Heart left ventricle (tissue), 16 donors: ENCODE measurements around the gene ESRP2. TPM values are rescaled to one million over a fixed set of nuclear protein-coding genes. Genes with fewer than 3 reads are reported as not detected.

ENCODE experiments used
- ATAC-seq, 4 donors: fragments of 200-7000 bp; cut with Tn5 transposase; one replicate each; pipeline ENCODE4 v1.9.1; 2020 to 2022; ENCODE audit warnings: moderate library complexity in 4 of 4, mild to moderate bottlenecking in 3 of 4, moderate number of reproducible peaks in 1 of 4
- DNase-seq, 5 donors: peaks; one replicate each; pipeline ENCODE4 v3.0.0-alpha.2; 2020
- H3K27ac ChIP-seq, 12 donors: fragments of 200-600 bp; sonication (generic) in 4 of 12; one replicate each; pipeline versions ENCODE4 v1.5.0 to v1.8.0; 2016 to 2022; ENCODE audit warnings: mild to moderate bottlenecking in 2 of 12
- H3K27me3 ChIP-seq, 9 donors: fragments of 200-600 bp; sonication (generic) in 2 of 9; one replicate each; pipeline versions ENCODE4 v1.5.1 to v1.8.0; 2016 to 2022; ENCODE audit warnings: mild to moderate bottlenecking in 3 of 9
- H3K36me3 ChIP-seq, 9 donors: fragments of 200-600 bp; sonication (generic) in 2 of 9; one replicate each; pipeline versions ENCODE4 v1.5.0 to v1.8.0; 2018 to 2022; ENCODE audit warnings: mild to moderate bottlenecking in 2 of 9
- H3K4me1 ChIP-seq, 12 donors: fragments of 200-600 bp; sonication (generic) in 4 of 12; one replicate each; pipeline versions ENCODE4 v1.5.0 to v1.8.0; 2016 to 2022; ENCODE audit warnings: mild to moderate bottlenecking in 3 of 12
- H3K4me3 ChIP-seq, 12 donors: fragments of 200-600 bp; sonication (generic) in 4 of 12; one replicate each; pipeline versions ENCODE4 v1.5.0 to v1.8.0; 2017 to 2022; ENCODE audit warnings: mild to moderate bottlenecking in 9 of 12, moderate library complexity in 4 of 12
- H3K9me3 ChIP-seq, 12 donors: fragments of 200-600 bp; sonication (generic) in 4 of 12; one replicate each; pipeline versions ENCODE4 v1.5.0 to v1.8.0; 2016 to 2022; ENCODE audit warnings: mild to moderate bottlenecking in 1 of 12
- POLR2A ChIP-seq, 2 donors: fragments of 450-650 bp; IDR thresholded peaks; one replicate each; pipeline ENCODE4 v1.6.1; 2017; ENCODE audit warnings: antibody characterized with exemption in 2 of 2, mild to moderate bottlenecking in 2 of 2, moderate library complexity in 2 of 2
- WGBS, 4 donors: extraction: QIAGEN DNeasy Blood & Tissue Kit in 2 of 4; methylation state at CpG; one replicate each; pipeline versions ENCODE4 v1.1.5 to v1.1.7; 2013 to 2018; 5-methylcytosine and 5-hydroxymethylcytosine counted together
- intact Hi-C, 10 donors: fragments of 100-400 bp; cut with DNase I; formaldehyde crosslinking; loops; one replicate each; pipeline versions ENCODE4 v1.11.1 to v1.14.2; 2022
- polyA plus RNA-seq, 2 donors: library from polyadenylated mRNA; stranded (reverse); fragments of 200-250 nt; gene quantifications; one replicate each; pipeline ENCODE4 v1.2.3, GENCODE V29; 2013
- total RNA-seq, 9 donors: library from RNA; depleted of rRNA in 2 of 9; stranded (reverse); fragments of >200 nt in 2 of 9; fragmentation: NEBNext Ultra II Directional in 3 of 9; extraction: Animal tissue kit (Norgen Biotek cat#: 25700) in 3 of 9; gene quantifications; one replicate each; pipeline versions ENCODE4 v1.1.0 to v1.2.4, GENCODE V29; 2016 to 2023
- TF ChIP-seq, protein P1 (sequence below), 12 donors: fragments of 200-600 bp; sonication (generic) in 4 of 12; IDR thresholded peaks; one replicate each; pipeline versions ENCODE4 v1.5.0 to v1.8.0; 2018 to 2022; ENCODE audit warnings: antibody characterized with exemption in 12 of 12, mild to moderate bottlenecking in 5 of 12
- donor health status: ischemic (EF 13 %, LVEDD 7.1; RV severe dilation, severe dysfunction).
- donor health status: healthy with polysubstance abuse.
- donor health status: DM: no; HTN: yes; CAD: no.
- donor health status: DM: no; HTN: no; CAD: no.
- donor health status: ischemic (EF 25% LVEDD 6.9; RV normal size, moderate dysfunction).
- donor health status: ischemic (EF 25% LVEDD 5.7; RV mildly dilated, moderate dysfunction).
- donor health status: healthy.
- donor health status: DM: yes; HTN: yes; CAD: no.
- donor health status: ischemic (EF 35%, LVEDD 5.7; RV mildly dilated, moderate dysfunction).
- donor health status: nonischemic (EF 11% LVEDD 7.7; RV severe dilation, severe dysfunction).
- donor health status: DM: yes; HTN: yes; CAD: no.
- donor health status: PGD.
- donor health status: ischemic (EF 29% LVEDD 5.4; RV normal size, mild dysfunction).
- donor health status: nonischemic (EF 23%, LVEDD 6.1; RV moderate dilation, normal function).

ESRP2 gene
- total and polyA plus RNA-seq, 11 donors: 0.15 to 1.9 (median 0.45) TPM; not detected in 1

DNA sequence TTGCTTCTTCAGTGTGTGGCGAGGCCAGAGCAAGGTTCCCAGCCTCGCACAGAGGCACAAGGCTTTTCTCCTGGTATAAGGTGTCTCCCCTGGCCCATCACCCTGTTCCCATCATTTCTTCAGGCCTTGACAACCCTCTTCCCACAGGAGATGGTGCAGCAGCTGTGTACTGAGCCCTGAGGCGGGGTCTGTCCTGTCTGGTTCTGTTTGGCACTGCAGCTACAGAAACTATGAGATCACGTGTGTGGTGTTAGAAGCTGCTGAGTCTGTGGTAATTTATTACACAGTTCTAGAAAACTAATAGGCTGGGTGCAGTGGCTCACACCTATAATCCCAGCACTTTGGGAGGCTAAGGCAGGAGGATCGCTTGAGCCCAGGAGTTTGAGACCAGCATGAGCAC, 16.5 kb upstream of the ESRP2 start:
- ATAC-seq (peak in 2 of 4 donors; percentile 30 to 48), DNase-seq (no peak)
- Histone ChIP-seq H3K4me1 (peaks cover 4 to 81% (median 43%) of the 10 kb centered on the region in 12 donors), H3K4me3 (no peak overlapping the region), H3K27me3 (no peaks in the 10 kb centered on the region), H3K27ac (peak overlapping the region; percentile 72 to 97 (median 88)), H3K9me3 (no peaks in the 10 kb centered on the region), H3K36me3 (peaks cover 0 to 89% (median 71%) of the 10 kb centered on the region in 9 donors)
- TF ChIP-seq, protein P1, sequence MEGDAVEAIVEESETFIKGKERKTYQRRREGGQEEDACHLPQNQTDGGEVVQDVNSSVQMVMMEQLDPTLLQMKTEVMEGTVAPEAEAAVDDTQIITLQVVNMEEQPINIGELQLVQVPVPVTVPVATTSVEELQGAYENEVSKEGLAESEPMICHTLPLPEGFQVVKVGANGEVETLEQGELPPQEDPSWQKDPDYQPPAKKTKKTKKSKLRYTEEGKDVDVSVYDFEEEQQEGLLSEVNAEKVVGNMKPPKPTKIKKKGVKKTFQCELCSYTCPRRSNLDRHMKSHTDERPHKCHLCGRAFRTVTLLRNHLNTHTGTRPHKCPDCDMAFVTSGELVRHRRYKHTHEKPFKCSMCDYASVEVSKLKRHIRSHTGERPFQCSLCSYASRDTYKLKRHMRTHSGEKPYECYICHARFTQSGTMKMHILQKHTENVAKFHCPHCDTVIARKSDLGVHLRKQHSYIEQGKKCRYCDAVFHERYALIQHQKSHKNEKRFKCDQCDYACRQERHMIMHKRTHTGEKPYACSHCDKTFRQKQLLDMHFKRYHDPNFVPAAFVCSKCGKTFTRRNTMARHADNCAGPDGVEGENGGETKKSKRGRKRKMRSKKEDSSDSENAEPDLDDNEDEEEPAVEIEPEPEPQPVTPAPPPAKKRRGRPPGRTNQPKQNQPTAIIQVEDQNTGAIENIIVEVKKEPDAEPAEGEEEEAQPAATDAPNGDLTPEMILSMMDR (IDR thresholded peaks at IDR 0.05): no peak
- TF ChIP-seq POLR2A (IDR thresholded peaks at IDR 0.05): no peak
- intact Hi-C loops: no loop called here
- 56 to 81% (median 66%) methylated on average over 5 of the region's 5 CpGs for WGBS, 4 donors

DNA sequence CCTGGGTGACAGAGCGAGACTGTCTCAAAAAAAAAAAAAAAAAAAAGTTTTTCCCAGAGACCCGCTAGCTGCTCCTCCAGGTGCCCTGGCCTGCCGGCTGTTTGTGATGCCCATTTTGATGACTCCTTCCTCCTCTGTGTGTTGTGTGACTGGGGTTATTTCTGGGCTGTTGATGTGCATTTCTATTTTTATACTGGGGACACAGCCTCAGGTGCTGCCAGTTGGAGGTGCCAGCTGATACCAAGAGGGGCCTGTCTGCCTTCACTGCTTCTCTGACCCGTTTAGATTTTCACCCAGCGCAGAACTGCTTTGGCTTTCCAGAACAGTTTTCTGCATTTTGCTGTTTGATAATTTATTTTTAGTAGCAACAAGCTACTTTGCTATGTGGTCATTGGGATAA, 15.9 kb upstream of the ESRP2 start:
- peaks cover 0 to 83% (median 68%) of the 10 kb centered on the region in 9 donors for H3K36me3 ChIP-seq
- no peaks in the 10 kb centered on the region for H3K9me3 ChIP-seq
- peak overlapping the region; percentile 72 to 97 (median 88) for H3K27ac ChIP-seq
- H3K27me3 ChIP-seq: no peaks in the 10 kb centered on the region
- TF ChIP-seq POLR2A (IDR thresholded peaks at IDR 0.05): peak; percentile 31 to 51
- TF ChIP-seq, protein P1 (IDR thresholded peaks at IDR 0.05): no peak
- H3K4me3 ChIP-seq: no peak overlapping the region
- ATAC-seq: peak; percentile 83 to 93 (median 92)
- WGBS, 4 donors: 46 to 69% (median 55%) methylated on average over 5 of the region's 5 CpGs
- peak in 4 of 5 donors; percentile 64 to 79 (median 68) for DNase-seq
- intact Hi-C loops: no loop called here
- H3K4me1 ChIP-seq: peaks cover 4 to 84% (median 47%) of the 10 kb centered on the region in 12 donors

DNA sequence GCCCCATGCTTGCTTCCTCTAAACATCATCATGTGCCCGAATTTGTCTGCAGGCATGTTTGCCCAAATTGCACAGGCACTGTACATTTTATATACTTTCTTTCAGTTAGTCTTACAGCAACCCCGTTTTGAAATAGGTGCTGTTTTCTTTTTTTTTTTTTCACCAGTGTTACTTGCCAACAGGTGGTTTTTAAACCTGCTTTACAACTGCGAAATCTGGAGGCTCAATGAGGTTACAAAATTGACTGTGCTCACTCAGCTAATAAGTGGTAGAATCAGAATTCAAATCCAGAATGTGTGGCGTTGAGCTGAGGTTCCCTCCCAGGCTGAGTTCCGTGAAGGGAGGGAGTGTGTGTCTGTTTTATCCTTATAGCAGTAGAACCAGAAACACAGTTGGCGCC, 15.0 kb upstream of the ESRP2 start:
- Histone ChIP-seq H3K4me1 (peaks cover 6 to 93% (median 56%) of the 10 kb centered on the region in 12 donors), H3K9me3 (no peaks in the 10 kb centered on the region), H3K27ac (peak overlapping the region; percentile 72 to 97 (median 88)), H3K4me3 (no peak overlapping the region), H3K36me3 (peaks cover 0 to 74% (median 59%) of the 10 kb centered on the region in 9 donors), H3K27me3 (no peaks in the 10 kb centered on the region)
- intact Hi-C loops: no loop called here
- no peak for TF ChIP-seq POLR2A (IDR thresholded peaks at IDR 0.05)
- TF ChIP-seq, protein P1 (IDR thresholded peaks at IDR 0.05): no peak
- 78 to 82% (median 81%) methylated on average over 6 of the region's 6 CpGs for WGBS, 4 donors
- ATAC-seq: no peak
- DNase-seq: no peak

GRCh38 chr16:68249371-68249770, 13.4 kb upstream of the ESRP2 start:
- no peaks in the 10 kb centered on the region for H3K9me3 ChIP-seq
- no peaks in the 10 kb centered on the region for H3K27me3 ChIP-seq
- peaks cover 0 to 59% (median 43%) of the 10 kb centered on the region in 9 donors for H3K36me3 ChIP-seq
- H3K4me3 ChIP-seq: no peak overlapping the region
- WGBS, 4 donors: 70 to 78% (median 75%) methylated on average over 4 of the region's 4 CpGs
- H3K4me1 ChIP-seq: peaks cover 8 to 86% (median 65%) of the 10 kb centered on the region in 12 donors
- TF ChIP-seq, protein P1 (IDR thresholded peaks at IDR 0.05): no peak
- TF ChIP-seq POLR2A (IDR thresholded peaks at IDR 0.05): no peak
- intact Hi-C loops: loop anchor here in 4 of 10 donors (5.0 to 10.0 kb wide), 2 partner anchors 63 to 1275 kb away; partner anchors contain the start of genes PRMT7 (in 3 of the 4) and SLC7A6OS (in 3 of the 4)
- H3K27ac ChIP-seq: peak overlapping the region in 11 of 12 donors; percentile 70 to 97 (median 87)
- ATAC-seq (no peak), DNase-seq (no peak)
